ENCODE measurements around the gene CABP5. TPM values are rescaled to one million over a fixed set of nuclear protein-coding genes. Genes with fewer than 3 reads are reported as not detected.
"Not testable (repeated sequence)": the region's sequence is repeated elsewhere in the genome, so short reads cannot be mapped to it uniquely, and the experiment has no call there.

CABP5 gene
- total RNA-seq = not detected in 2 replicates
- polyA plus RNA-seq (2012) = not detected

DNA sequence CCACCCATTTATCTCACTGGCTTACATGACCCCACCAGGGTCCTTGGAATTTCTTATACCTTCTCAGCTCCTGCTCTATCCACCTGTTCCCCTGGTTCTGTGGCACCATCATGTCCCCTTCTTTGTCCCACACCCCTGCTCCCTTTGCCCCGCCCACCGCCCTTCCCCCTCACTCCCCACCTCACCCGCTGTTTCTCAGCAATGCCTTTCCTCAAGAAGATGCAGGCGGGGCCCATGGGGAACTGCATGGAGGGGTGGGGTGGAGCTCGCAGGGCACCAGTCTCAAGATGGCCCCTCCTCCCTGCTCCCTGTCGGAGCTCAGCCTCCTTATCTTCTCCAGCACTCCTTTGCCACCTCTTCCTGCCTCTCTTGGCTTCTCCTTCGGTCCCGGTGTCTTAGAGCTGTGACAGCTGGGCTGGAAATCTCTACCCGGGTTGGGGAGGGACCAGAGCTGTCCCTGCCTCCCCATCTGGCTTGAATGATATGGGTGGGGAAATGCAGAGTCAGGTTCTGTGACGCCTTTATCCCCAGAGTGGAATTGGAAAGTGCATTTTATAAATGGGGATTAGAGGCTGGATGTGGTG, at the start of gene CABP5:
TSS of gene CABP5 (minus strand) at position 405 of the 584 bp plus-strand sequence. CDS start at position 248, 157 bp downstream.
- DNase-seq (ENCODE audit: low read depth) = no peak

DNA sequence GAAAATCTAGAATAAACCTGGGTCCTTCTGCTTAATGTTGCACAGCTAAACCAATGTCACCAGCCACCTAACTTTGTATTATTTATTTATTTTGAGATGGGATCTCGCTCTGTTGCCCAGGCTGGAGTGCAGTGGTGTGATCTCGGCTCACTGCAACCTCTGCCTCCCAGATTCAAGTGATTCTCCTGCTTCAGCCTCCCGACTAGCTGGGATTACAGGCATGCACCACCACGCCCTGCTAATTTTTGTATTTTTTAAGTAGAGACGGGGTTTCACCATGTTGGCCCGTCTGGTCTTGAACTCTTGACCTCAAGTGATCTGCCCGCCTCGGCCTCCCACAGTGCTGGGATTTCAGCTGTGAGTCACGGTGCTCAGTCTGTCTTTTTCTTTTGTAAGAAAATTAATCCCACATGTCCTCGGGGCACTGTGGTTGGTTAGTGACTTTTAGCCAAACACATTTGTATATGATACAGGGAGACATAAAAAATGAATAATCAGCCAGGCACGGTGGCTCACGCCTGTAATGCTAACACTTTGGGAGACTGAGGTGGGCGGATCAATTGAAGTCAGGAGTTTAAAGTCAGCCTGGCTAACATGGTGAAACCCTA, 47.3 kb upstream of the CABP5 start:
- DNase-seq (ENCODE audit: low read depth) = peak; percentile 55

DNA sequence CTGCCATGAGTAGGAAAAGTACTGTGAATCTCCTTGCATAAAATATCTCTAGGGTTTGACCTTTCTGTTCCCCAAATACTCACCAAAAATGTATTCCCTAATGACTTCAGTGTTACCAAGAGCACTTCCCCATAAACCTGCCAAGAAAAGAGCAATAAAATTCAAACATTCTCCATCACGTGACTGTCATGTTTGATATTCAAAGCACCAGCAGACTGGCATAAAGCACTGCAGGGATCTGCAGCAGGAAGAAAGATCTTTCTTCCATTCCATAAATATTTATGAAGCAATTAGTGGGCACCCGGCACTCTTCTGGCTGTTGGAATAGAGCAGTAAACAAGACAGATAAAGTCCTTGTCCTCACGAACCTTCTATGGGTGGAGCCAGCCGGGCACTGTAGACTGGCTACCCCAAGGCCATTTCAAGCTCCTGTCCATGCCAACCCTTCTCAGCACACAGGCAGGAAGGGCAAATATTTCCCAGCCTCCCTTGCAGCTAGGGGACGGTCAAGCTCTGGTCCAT, 46.5 kb upstream of the CABP5 start:
- no peak for DNase-seq (ENCODE audit: low read depth)

DNA sequence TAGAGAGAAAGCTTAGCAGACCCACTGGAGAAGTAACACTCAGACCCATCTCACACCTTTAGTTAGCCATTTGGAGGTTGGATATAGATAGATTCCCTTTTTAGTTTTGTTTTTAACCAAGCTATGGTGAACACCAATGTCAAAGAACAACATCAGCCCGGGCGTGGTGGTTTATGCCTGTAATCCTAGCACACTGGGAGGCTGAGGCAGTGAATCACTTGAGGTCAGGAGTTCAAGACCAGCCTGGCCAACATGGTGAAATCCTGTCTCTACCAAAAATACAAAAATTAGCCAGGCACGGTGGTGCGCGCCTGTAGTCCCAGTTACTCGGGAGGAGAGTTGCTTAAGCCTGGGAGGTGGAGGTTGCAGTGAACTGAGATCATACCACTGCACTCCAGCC, 45.1 kb upstream of the CABP5 start:
- not testable (repeated sequence) for DNase-seq (ENCODE audit: low read depth)

DNA sequence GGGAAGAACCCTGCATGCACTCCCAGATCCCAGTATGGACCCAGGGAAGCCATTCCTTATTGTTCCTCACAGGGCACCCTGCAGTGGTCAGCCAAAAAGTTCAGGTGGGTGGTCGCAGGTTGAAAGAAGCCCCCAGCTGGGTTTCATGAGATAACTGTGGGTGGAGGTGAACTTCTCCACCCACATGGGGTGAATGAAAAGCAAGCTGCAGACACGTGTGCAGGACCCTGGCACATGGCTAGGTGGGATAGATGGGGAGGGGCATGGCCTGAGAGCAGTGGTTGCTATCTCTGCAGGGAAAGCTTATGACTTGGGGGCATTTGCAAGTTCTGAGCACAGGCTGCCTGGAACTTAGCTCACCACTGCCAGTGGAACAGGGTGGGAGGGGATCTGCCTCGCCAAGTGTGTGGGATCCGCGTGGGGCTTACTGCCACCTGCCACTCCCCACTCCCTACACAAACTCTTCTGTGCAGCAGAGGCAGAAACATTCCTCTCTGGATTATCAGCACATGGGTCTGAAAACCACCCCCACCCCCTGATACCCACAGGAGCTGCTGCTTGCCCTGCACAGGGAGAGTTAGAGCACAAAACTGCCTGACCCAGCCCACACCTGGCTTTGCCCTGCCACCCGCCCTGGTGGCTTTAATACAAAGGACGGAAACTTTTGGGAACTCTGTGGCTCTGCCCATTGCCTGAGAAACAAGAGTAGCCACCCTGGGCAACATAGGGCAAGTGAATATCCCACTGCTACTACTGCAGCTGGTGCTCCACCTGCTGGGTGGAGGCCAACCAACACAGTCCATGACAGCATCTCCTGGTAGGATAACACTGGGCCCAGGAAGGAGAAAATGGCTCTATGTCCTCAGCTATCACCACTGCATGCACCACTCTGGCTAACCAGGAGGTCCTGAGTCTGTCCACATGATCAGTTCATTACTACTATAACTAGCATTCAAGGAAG, 42.3 kb upstream of the CABP5 start:
- DNase-seq (ENCODE audit: low read depth) = no peak

DNA sequence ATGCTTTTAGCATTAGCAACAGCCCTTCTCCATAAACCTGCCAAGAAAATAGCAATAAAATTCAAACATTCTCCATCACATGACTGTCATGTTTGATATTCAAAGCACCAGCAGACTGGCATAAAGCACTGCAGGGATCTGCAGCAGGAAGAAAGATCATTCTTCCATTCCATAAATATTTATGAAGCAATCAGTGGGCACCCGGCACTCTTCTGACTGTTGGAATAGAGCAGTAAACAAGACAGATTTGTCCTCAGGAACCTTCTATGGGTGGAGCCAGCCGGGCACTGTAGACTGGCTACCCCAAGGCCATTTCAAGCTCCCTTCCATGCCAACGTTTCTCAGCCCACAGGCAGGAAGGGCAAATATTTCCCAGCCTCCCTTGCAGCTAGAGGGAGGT, 41.2 kb upstream of the CABP5 start:
- no peak for DNase-seq (ENCODE audit: low read depth)

DNA sequence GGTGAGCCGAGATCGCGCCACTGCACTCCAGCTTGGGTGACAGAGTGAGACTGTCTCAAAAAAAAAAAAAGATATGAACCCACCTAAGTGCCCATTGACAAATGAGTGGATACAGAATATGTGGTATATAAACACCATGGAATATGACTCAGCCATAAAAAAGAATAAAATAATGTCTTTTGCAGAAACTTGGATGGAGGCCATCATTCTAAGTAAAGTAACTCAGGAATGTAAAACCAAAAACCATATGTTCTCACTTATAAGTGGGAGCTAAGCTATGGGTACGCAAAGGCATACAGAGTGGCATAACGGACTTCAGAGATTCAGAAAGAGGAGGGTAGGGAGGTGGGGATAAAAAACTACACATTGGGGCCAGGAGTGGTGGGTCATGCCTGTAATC, 37.2 kb upstream of the CABP5 start:
- DNase-seq (ENCODE audit: low read depth) = no peak

DNA sequence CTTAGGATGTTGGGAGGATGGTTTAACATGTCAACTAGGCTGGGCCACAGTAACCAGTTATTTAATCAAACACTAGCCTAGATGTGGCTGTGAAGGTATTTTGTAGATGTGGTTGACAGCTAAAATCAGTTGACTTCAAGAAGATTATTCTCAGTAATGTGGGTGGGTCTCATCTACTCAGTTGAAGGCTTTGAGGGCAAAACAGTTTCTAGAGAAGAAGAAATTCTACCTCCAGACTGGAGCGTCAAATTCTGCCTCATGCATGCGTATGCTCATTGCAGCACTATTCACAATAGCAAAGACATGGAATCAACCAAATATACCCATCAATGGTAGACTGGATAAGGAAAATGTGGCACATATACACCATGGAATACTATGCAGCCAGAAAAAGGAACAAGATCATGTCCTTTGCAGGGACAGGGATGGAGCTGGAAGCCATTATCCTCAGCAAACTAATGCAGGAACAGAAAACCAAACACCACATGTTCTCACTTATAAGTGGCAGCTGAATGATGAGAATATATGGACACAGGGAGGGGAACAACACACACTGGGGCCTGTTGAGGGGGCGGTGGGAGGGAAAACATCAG, 26.4 kb upstream of the CABP5 start:
- not testable (repeated sequence) for DNase-seq (ENCODE audit: low read depth)

DNA sequence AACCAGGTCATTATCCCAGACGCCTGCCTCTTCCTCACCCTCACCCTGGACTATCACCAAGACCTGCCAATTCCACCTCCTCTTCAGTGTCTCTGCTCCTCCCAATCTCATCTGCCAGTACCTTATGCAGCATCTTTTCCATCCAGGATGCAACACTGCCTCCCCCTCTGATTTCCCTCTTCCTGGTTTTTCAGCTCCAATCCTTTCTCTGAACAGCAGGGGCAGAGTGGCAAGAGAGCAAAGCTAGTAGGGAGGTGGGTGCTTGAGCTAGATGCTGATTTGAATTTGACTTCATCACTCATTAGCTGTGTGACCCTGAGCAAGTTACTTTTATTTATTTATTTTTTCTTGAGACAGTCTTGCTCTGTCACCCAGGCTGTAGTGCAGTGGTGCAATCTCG, 25.6 kb upstream of the CABP5 start:
- no peak for DNase-seq (ENCODE audit: low read depth)

DNA sequence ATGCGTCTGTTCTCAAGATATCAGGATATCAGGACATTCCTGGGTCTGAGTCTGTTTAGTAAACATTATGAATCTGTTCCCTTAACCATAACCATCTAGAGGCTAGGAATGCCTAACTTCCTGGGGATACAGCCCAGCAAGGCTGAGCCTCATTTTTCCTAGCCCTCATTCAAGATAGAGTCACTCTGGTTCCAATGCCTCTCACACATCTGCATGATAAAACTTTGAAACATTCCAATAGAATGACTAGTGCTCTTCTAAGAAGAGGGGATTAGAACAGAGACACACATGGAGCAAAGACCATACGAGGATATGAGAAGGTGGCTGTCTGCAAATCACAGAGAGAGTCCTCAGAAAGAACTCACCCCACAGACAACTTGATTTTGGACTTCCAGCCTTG, 20.6 kb upstream of the CABP5 start:
- DNase-seq (ENCODE audit: low read depth) = no peak

DNA sequence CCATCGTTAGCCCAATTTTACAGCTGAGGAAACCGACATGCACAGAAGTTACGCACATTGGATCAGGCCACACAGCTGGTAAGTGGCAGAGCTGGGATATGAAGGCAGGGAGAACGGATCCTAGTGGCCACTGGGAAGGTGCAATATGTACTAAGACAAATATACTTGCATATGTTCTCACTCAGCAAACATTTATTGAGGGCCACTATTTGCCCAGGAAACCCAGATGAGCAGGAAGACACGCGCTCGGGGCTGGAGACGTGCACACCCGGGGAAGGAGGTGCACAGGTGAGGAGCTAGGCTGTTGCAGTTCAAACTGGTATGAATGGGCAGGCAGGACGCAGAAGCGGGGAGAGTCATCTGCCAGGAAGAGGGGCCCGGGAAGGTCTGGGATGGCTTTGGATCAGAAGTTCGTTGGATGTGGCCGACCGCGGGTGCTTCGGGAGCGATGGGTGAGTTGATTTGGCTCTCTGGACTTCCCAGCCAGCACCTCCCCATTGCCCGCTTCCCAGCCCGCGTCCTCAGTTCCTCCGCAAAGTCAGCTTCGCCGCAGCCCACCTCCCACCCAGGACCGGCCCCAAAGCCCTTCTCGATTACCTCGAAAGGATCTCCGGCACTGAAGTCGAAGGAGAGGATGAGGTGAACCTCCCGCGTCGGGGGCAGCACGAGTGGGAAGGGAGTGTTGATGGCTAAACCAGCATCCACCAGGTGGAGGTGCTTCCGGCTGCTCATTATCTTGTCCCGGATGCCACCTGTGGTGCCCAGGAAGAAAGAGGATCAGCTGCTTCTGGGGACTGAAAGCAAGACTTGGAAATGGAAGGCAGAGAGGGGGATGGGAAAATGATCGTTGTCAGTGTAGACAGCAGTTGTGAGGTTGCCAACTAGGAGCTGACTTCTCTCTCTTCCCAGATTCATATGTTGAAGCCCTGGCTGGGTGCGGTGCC, 17.8 kb upstream of the CABP5 start:
- DNase-seq (ENCODE audit: low read depth) = no peak

DNA sequence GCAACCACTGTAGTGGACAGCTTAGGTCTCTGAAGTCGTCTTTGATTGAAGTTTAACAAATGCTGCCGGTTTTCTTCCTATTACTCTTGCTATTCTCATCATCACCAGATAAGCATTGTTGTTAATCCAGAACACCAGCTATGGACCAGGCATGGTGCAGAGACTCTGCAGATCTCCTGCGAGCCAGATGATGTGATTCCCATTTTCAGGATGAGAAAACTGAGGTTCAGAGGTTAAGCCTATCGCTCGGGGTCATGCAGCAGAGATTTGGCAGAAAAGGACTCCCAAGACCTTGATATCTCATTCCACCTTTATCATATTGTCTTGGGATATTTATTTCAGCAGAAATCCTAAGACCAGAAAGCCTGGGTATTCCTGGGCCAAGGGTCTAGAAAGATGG, 16.5 kb upstream of the CABP5 start:
- DNase-seq (ENCODE audit: low read depth) = no peak

DNA sequence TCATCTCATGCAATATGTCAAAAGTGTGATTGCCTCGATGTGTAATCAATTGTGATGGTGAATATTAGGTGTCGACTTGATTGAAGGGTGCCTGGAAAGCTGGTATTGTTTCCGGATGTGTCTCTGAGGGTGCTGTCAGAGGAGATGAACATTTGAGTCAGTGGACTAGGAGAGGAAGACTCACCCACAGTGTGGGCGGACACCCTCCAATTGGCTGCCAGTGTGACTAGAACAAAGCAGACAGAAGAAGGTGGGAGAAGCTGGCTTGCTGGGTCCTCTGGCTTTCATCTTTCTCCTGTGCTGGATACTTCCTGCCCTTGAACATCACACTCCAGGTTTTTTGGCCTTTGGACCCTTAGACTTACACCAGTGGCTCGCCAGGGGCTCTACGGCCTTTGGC, 15.5 kb upstream of the CABP5 start:
- no peak for DNase-seq (ENCODE audit: low read depth)

DNA sequence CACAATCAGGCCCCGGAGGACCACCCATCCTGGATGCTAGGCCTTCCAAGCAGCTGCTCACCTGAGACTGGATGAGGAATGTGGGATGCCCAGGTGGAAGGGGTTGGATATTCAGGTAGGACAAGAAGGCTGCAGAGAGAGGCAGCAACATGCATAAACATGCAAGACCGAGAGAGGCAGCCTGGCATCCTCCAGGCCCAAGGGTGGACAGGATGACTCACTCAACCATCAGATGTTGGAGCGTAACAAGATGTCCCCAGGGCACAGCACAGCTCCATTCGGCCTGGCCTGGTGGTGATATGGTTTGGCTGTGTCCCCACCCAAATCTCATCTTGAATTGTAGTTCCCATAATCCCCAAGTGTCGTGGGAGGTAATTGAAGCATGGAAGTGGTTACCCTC, 10.0 kb upstream of the CABP5 start:
- DNase-seq (ENCODE audit: low read depth) = peak; percentile 2

DNA sequence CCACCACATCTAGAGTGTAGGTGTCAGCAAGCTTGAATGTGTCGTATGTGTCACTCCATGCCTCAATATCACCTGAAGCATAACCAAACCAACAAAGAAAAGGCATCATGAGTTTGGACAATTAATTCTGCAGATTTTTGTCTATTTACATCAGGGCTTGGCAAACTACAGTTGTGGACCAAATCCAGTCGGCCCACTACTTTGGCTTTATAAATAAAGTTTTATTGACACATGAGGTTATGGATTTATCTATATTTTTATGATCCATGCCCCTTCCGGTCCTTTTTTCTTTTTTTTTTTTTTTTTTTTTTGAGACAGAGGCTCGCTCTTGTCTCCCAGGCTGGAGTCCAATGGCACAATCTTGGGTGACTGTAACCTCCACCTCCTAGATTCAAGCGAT, 9.2 kb upstream of the CABP5 start:
- DNase-seq (ENCODE audit: low read depth) = no peak

DNA sequence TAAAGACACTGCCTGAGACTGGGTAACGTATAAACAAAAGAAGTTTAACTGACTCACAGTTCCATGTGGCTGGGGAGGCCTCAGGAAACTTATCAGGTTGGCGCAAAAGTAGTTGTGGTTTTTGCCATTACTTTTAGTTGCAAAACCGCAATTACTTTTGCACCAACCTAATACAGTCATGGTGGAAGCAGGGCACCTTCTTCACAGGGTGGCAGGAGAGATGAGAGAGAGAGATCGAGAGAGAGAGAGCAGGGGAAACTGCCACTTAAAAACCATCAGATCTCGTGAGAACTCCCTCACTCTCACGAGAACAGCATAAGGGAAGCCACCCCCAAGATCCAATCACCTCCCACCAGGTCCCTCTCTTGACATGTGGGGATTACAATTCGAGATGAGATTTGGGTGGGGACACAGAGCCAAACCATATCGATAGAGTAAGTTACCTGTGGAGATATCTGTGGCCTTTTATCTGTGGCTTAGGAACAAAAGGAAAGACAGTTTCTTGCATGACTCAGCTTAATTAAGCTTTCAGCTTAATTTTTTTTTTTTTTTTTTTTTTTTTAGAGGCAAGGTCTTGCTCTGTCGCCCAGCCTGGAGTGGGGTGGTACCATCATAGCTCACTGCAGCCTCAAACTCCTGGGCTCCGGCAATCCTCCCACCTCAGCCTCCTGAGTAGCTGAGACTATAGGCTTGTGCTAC, 7.6 kb upstream of the CABP5 start:
- no peak for DNase-seq (ENCODE audit: low read depth)

DNA sequence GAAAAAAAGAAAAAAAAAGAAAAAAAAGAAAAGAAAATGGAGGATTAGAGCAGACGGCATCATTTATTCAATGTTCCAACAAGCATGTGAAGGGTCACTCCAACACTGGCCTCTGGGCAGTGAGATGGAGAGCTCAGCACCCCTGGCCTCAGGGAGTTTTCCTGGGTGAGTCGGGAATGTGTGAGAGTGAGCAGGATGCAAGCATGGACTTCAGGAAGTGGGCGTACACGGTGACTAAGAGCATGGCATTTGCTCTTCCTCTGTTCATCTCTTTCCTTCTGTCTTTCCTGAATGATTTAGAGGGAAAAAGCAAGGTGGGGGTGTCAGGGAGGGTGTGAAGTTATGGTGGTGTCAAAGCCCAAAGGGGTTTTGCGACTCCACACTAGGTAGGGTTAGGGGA, 682 bp upstream of the CABP5 start:
- no peak for DNase-seq (ENCODE audit: low read depth)

DNA sequence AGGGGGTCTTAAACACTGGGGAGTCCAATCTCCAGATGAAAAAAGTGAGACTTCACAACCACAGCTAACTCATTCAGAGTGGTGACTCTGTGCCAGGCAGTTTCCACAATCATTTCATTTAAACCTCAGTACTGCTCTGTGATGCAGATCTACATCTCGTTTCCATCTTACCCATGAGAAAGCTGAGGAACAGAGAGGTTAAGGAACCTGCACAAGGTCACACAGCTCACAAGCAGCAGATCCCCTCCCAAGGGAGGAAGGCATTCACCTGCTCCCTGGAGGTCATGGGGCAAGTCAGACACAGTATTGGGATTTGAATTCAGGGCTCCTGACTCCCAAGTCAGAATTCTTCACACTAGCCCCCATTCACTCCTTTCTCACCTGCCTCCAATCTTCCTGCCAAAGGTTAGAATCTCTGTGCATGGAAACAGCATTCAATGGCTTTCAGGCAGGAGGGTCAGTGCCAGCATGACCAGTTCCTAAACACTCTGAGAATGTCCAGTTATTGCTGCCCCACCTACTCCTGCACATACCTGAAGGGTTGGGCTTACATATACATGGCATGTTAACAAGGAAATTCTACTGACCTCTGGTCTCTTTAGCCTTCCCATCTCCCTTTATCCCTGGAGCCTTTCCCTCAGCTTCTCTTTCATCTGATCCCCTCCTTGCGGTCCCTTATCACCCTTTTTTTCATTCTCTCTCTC, 1.9 kb downstream of the CABP5 start:
- no peak for DNase-seq (ENCODE audit: low read depth)

DNA sequence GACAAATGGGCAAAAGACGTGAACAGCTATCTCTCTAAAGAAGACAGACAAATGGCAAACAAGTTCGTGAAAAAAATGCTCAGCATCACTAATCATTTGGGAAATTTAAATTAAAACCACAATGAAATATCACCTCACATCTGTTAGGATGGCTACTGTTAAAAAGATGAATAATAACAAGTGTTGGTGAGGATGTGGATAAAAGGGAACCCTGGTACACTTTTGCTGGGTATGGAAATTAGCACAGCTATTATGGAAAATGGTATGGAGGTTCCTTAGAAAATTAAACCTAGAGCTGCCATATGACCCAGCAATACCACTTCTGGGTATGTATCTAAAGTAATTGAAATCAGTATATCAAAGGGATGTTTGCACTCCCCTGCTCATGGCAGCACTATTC, 7.1 kb downstream of the CABP5 start:
- DNase-seq (ENCODE audit: low read depth) = no peak
